ENCODE results near the gene DAPK3.

DAPK3 gene

DNA sequence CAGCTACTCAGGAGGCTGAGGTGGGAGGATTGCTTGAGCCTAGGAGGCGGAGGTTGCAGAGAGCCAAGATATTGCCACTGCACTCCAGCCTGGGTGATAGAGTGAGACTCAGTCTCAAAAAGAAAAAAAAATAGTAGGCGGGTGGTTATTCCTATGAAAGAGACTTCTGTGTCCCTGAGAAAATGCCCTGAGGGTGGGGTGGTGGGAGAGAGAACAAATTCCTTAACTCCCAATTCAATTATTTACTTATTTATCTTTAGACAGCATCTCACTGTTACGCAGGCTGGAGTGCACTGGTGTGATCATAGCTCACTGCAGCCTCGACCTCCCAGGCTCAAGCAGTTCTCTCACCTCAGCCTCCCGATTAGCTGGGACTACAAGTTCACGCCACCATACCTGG lies 24.7 kb upstream of the DAPK3 start:
- H3K36me3 ChIP-seq (ENCODE audit: low read depth): no peaks in the 10 kb centered on the region
- no peaks in the 10 kb centered on the region for H3K9me3 ChIP-seq (ENCODE audit: severe bottlenecking)
- no peak overlapping the region for H3K27ac ChIP-seq (ENCODE audit: poor library complexity, severe bottlenecking)
- TF ChIP-seq, protein P1, sequence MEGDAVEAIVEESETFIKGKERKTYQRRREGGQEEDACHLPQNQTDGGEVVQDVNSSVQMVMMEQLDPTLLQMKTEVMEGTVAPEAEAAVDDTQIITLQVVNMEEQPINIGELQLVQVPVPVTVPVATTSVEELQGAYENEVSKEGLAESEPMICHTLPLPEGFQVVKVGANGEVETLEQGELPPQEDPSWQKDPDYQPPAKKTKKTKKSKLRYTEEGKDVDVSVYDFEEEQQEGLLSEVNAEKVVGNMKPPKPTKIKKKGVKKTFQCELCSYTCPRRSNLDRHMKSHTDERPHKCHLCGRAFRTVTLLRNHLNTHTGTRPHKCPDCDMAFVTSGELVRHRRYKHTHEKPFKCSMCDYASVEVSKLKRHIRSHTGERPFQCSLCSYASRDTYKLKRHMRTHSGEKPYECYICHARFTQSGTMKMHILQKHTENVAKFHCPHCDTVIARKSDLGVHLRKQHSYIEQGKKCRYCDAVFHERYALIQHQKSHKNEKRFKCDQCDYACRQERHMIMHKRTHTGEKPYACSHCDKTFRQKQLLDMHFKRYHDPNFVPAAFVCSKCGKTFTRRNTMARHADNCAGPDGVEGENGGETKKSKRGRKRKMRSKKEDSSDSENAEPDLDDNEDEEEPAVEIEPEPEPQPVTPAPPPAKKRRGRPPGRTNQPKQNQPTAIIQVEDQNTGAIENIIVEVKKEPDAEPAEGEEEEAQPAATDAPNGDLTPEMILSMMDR (IDR thresholded peaks at IDR 0.05; ENCODE audit: poor library complexity, severe bottlenecking): no peak
- no peaks in the 10 kb centered on the region for H3K27me3 ChIP-seq (ENCODE audit: insufficient read depth, poor library complexity, severe bottlenecking)
- ATAC-seq (ENCODE audit: low read depth): no peak
- no peak for DNase-seq (ENCODE audit: low spot score)
- H3K4me1 ChIP-seq (ENCODE audit: insufficient read depth, poor library complexity, severe bottlenecking): no peaks in the 10 kb centered on the region
- H3K4me3 ChIP-seq (ENCODE audit: severe bottlenecking): no peak overlapping the region

DNA sequence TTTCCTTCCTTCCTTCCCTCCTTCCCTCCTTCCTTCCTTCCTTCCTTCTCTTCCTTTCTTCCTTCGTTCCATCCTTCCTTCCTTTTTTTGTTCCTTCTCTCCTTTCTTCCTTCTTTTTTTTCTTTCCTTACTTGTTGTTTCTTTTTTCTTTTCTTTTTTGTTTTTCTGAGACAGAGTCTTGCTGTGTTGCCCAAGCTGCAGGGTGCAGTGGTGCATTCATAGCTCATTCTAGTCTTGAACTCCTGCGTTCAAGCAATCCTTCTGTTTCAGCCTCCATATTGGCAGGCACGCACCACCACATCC lies 19.9 kb upstream of the DAPK3 start:
- H3K27ac ChIP-seq (ENCODE audit: poor library complexity, severe bottlenecking): no peak overlapping the region
- no peak for DNase-seq (ENCODE audit: low spot score)
- H3K9me3 ChIP-seq (ENCODE audit: severe bottlenecking): no peaks in the 10 kb centered on the region
- ATAC-seq (ENCODE audit: low read depth): no peak
- TF ChIP-seq, protein P1 (IDR thresholded peaks at IDR 0.05; ENCODE audit: poor library complexity, severe bottlenecking): no peak
- no peaks in the 10 kb centered on the region for H3K27me3 ChIP-seq (ENCODE audit: insufficient read depth, poor library complexity, severe bottlenecking)
- H3K4me1 ChIP-seq (ENCODE audit: insufficient read depth, poor library complexity, severe bottlenecking): no peaks in the 10 kb centered on the region
- H3K36me3 ChIP-seq (ENCODE audit: low read depth): no peaks in the 10 kb centered on the region
- no peak overlapping the region for H3K4me3 ChIP-seq (ENCODE audit: severe bottlenecking)

DNA sequence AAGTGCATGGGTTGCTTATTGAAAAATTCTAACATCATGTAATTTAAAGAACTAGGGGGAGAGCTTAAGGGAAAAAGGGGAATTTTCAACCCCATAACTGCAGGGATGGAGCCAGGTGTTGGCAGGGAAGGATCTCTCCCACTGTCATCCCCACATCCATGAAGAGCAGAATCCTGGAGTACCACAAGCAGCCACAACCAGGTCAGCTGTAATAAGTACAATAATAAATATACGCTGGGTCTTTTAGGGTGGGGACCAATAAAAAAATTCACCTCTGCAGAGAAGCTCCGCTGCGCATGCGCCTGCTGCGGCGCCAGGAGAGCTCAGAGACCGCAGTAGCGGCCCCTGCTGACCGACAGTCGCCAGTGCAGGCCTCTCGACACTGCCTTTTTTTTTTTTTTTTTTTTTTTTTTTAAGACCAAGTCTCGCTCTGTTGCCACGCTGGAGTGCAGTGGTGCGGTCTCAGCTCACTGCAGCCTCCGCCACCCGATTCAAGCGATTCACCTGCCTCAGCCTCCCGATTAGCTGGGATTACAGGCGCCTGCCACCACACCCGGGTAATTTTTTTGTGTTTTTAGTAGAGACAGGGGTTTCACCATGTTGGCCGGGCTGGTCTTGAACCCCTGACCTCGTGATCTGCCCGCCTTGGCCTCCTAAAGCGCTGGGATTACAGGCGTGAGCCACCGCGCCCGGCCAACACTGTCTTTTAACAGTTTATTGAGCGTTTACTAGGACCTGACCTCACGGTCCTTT lies 16.9 kb upstream of the DAPK3 start:
- Histone ChIP-seq H3K9me3 (ENCODE audit: severe bottlenecking) (no peaks in the 10 kb centered on the region), H3K36me3 (ENCODE audit: low read depth) (peaks cover 23% of the 10 kb centered on the region), H3K27me3 (ENCODE audit: insufficient read depth, poor library complexity, severe bottlenecking) (no peaks in the 10 kb centered on the region), H3K4me3 (ENCODE audit: severe bottlenecking) (peak overlapping the region; percentile 31), H3K4me1 (ENCODE audit: insufficient read depth, poor library complexity, severe bottlenecking) (peaks cover 9% of the 10 kb centered on the region), H3K27ac (ENCODE audit: poor library complexity, severe bottlenecking) (peak overlapping the region; percentile 86)
- TF ChIP-seq, protein P1 (IDR thresholded peaks at IDR 0.05; ENCODE audit: poor library complexity, severe bottlenecking): peak; percentile 88
- DNase-seq (ENCODE audit: low spot score): peak; percentile 79
- no peak for ATAC-seq (ENCODE audit: low read depth)

DNA sequence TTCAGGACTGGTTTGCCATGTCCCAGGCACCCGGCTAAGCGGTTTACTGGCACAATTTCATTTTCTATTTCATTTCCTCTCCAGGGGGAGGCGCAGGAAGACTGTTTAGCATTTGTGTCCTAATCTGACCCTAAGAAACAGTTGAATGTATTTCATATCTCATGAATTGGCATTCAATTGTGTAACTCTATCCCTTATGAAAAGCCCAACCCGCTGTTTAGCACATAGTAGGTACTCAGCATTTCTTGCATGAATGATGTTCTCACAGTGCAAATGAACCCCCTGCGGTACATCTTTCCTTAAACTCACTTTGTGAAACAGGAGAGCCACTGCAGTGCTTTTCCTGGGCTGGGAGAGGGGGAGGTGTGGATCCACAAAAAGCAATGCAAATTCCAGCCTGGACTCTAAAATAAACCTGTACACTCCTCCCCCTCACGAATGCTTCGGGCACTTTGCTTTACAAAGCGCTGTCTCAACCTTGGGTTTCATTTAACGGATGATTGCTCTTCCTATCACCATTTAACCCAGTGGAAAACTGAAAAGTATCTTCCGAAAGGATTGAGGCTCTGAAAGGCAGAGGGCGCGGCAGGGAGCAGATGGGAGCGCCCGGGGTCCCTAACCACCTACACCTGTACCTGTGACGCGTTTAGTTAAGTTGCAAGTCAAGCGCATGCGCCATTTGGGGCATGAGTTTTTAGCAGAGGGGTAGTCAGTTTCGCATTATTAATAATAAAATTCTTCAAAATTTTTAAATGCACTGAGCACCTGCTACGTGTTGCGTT lies 15.6 kb upstream of the DAPK3 start:
- DNase-seq (ENCODE audit: low spot score) (no peak), ATAC-seq (ENCODE audit: low read depth) (peak; percentile 26; the same call in 2 of the 3 replicates)
- Histone ChIP-seq H3K36me3 (ENCODE audit: low read depth) (peaks cover 36% of the 10 kb centered on the region), H3K4me1 (ENCODE audit: insufficient read depth, poor library complexity, severe bottlenecking) (peaks cover 9% of the 10 kb centered on the region), H3K27me3 (ENCODE audit: insufficient read depth, poor library complexity, severe bottlenecking) (no peaks in the 10 kb centered on the region), H3K9me3 (ENCODE audit: severe bottlenecking) (no peaks in the 10 kb centered on the region), H3K4me3 (ENCODE audit: severe bottlenecking) (peak overlapping the region; percentile 31), H3K27ac (ENCODE audit: poor library complexity, severe bottlenecking) (peak overlapping the region; percentile 86)
- TF ChIP-seq, protein P1 (IDR thresholded peaks at IDR 0.05; ENCODE audit: poor library complexity, severe bottlenecking): peak; percentile 77
